Measurements from ENCODE around the gene RCAN2. TPM values are rescaled to one million over a fixed set of nuclear protein-coding genes. Genes with fewer than 3 reads are reported as not detected.

Gene RCAN2
- total RNA-seq, 1 experiment from 2014 or later = 0.44 TPM

GRCh38 chr6:46221222-46221793 lies 269.9 kb downstream of the RCAN2 start:
- Histone ChIP-seq H3K36me3 (ENCODE audit: low read depth) (no peaks in the 10 kb centered on the region), H3K4me3 (no peak overlapping the region), H3K9me3 (ENCODE audit: insufficient read depth, low read depth) (no peaks in the 10 kb centered on the region), H3K9me2 (ENCODE audit: insufficient read depth) (no peaks in the 10 kb centered on the region; the same call in 1 of the 2 replicates), H3F3A (ENCODE audit: insufficient read depth, low read depth) (no peaks in the 10 kb centered on the region), H3K27me3 (ENCODE audit: insufficient read depth, low read depth) (peaks cover 4% of the 10 kb centered on the region; the same call in 1 of the 2 replicates), H3K4me2 (no peak overlapping the region), H3K27ac (no peak overlapping the region), H3K4me1 (replicated peaks; ENCODE audit: insufficient read depth) (no peaks in the 10 kb centered on the region), H2AFZ (no peak overlapping the region), H4K20me1 (ENCODE audit: insufficient read depth) (no peaks in the 10 kb centered on the region), H3K79me2 (ENCODE audit: low read depth) (no peaks in the 10 kb centered on the region)
- POLR2A ChIA-PET (ENCODE audit: unreplicated experiment) = no interaction called here
- DNase-seq = no peak
- CTCF ChIA-PET = interaction anchor here (0.5 to 1.9 kb wide), 4 partner anchors 27 to 297 kb away, joined by 3 to 11 read pairs (median 6); no protein-coding TSS in a partner anchor
- TF ChIP-seq EZH2 (IDR thresholded peaks at IDR 0.05; ENCODE audit: low read depth) (no peak), CTCF (conservative IDR thresholded peaks at IDR 0.05) (peak; percentile 77)
- no TSS peak for BruUV-seq (replicated peaks)
- intact Hi-C loops (cut with micrococcal nuclease; ENCODE audit: unreplicated experiment) = loop anchor here (1.0 to 2.0 kb wide), 2 partner anchors 131 to 189 kb away; no protein-coding TSS in a partner anchor

- Histone ChIP-seq H3K27me3 (ENCODE audit: insufficient read depth, low read depth) (peaks cover 6% of the 10 kb centered on the region; the same call in 1 of the 2 replicates), H3K9me3 (ENCODE audit: insufficient read depth, low read depth) (no peaks in the 10 kb centered on the region), H3K79me2 (ENCODE audit: low read depth) (no peaks in the 10 kb centered on the region), H4K20me1 (ENCODE audit: insufficient read depth) (no peaks in the 10 kb centered on the region), H3K9me2 (ENCODE audit: insufficient read depth) (no peaks in the 10 kb centered on the region; the same call in 1 of the 2 replicates), H3K36me3 (ENCODE audit: low read depth) (no peaks in the 10 kb centered on the region), H3K4me1 (replicated peaks; ENCODE audit: insufficient read depth) (no peaks in the 10 kb centered on the region), H3K4me3 (no peak overlapping the region), H3K27ac (no peak overlapping the region), H3F3A (ENCODE audit: insufficient read depth, low read depth) (no peaks in the 10 kb centered on the region), H3K4me2 (no peak overlapping the region), H2AFZ (no peak overlapping the region)
- TF ChIP-seq CTCF (conservative IDR thresholded peaks at IDR 0.05) = no peak
- TF ChIP-seq EZH2 (IDR thresholded peaks at IDR 0.05; ENCODE audit: low read depth) = no peak
- POLR2A ChIA-PET (ENCODE audit: unreplicated experiment) = no interaction called here
- no TSS peak for BruUV-seq (replicated peaks)
- no peak for DNase-seq
- intact Hi-C loops (cut with micrococcal nuclease; ENCODE audit: unreplicated experiment) = loop anchor here (1.0 to 2.0 kb wide), 2 partner anchors 130 to 190 kb away; no protein-coding TSS in a partner anchor
- CTCF ChIA-PET = interaction anchor here (0.5 to 1.9 kb wide), 4 partner anchors 27 to 298 kb away, joined by 3 to 11 read pairs (median 6); no protein-coding TSS in a partner anchor
Observed at GRCh38 chr6:46220352-46221221, 270.7 kb downstream of the RCAN2 start.

GRCh38 chr6:46219661-46220060 lies 271.6 kb downstream of the RCAN2 start:
- H3K9me3 ChIP-seq (ENCODE audit: insufficient read depth, low read depth) = no peaks in the 10 kb centered on the region
- intact Hi-C loops (cut with micrococcal nuclease; ENCODE audit: unreplicated experiment) = loop anchor here (2.0 kb wide), 1 partner anchor 129 kb away; no protein-coding TSS in a partner anchor
- CTCF ChIA-PET = no interaction called here

More at GRCh38 chr6:46219661-46220060, 271.6 kb downstream of the RCAN2 start:
- H4K20me1 ChIP-seq (ENCODE audit: insufficient read depth) = no peaks in the 10 kb centered on the region
- TF ChIP-seq CTCF (conservative IDR thresholded peaks at IDR 0.05) (no peak), EZH2 (IDR thresholded peaks at IDR 0.05; ENCODE audit: low read depth) (no peak)
- H3K79me2 ChIP-seq (ENCODE audit: low read depth) = no peaks in the 10 kb centered on the region
- no peaks in the 10 kb centered on the region for H3K4me1 ChIP-seq (replicated peaks; ENCODE audit: insufficient read depth)
- no peak overlapping the region for H3K4me2 ChIP-seq
- no peak for DNase-seq
- H3F3A ChIP-seq (ENCODE audit: insufficient read depth, low read depth) = no peaks in the 10 kb centered on the region
- no TSS peak for BruUV-seq (replicated peaks)
- POLR2A ChIA-PET (ENCODE audit: unreplicated experiment) = interaction anchor here (0.6 kb wide), 1 partner anchor 706 kb away, joined by 4 read pairs; no protein-coding TSS in a partner anchor
- no peak overlapping the region for H3K27ac ChIP-seq
- H3K9me2 ChIP-seq (ENCODE audit: insufficient read depth) = no peaks in the 10 kb centered on the region; the same call in 1 of the 2 replicates
- H3K4me3 ChIP-seq = no peak overlapping the region
- no peaks in the 10 kb centered on the region for H3K36me3 ChIP-seq (ENCODE audit: low read depth)
- peaks cover 6% of the 10 kb centered on the region; the same call in 1 of the 2 replicates for H3K27me3 ChIP-seq (ENCODE audit: insufficient read depth, low read depth)
- H2AFZ ChIP-seq = no peak overlapping the region

All from PC-9 (cell line).